ENCODE results near the gene SLCO2A1.

The SLCO2A1 gene

GRCh38 chr3:134034005-134034785 lies 4.5 kb upstream of the SLCO2A1 start:
- DNase-seq (ENCODE audit: low spot score) = no peak

DNA sequence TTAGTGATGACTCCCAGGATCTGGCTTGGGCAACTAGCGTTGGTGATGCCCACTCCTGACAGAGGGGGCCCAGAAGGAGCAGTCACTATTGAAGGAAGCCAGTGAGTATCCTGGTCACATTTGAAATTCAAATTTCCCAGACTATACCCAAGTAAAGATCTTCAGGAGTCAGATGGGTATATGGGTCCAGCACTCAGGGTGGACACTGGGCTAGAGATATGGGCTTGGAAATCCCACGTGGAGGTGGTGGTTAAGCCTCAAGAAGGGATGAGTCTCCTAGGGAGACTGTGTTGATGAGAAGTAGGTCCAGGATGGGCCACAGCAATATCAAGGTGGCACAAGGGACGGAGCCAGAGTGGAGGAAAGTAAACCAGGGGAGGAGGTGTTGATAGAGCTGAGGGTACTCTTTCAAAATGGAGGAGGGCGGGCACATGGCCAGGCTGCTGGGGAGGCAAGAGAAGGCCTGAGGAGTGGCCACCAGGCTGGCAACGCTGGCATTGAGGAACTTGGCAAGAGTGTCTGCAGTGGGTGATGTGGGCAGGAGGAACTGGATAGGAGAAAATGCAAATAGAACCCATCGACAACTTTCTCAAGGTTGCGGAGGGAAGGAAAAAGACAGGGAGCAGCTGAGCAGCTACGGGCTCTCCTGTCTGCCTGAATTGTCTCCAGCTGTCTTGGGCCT lies 3.7 kb upstream of the SLCO2A1 start:
- DNase-seq (ENCODE audit: low spot score) = no peak

- DNase-seq (ENCODE audit: low spot score) = no peak
Observed at GRCh38 chr3:134031348-134031915, 1.7 kb upstream of the SLCO2A1 start.

GRCh38 chr3:134030379-134031347 lies 938 bp upstream of the SLCO2A1 start:
- no peak for DNase-seq (ENCODE audit: low spot score)

- DNase-seq (ENCODE audit: low spot score) = no peak
Observed at GRCh38 chr3:134029256-134029733, 430 bp downstream of the SLCO2A1 start.

GRCh38 chr3:134028486-134029255 lies 1.1 kb downstream of the SLCO2A1 start:
- DNase-seq (ENCODE audit: low spot score) = no peak

DNA sequence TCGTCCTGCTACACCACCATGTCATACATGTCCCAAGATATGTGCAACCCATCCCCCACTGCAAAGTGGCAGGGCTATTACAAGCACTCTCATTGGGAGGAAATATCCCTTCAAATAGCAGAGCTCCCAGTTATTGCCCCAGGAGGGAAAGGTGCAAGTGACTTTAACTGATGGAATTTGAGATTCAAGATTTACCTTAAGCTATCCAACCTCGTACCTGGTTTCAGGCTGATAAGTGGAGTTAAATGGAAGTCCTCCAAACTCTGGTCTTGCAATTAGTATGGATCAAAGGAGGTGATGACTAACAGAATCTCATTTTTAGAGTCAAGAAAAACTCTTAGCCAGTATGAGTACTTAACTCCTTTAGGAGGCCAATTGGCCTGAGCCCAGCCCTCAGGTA lies 2.1 kb downstream of the SLCO2A1 start:
- no peak for DNase-seq (ENCODE audit: low spot score)

GRCh38 chr3:134020135-134020680 lies 9.5 kb downstream of the SLCO2A1 start:
- no peak for DNase-seq (ENCODE audit: low spot score)

GRCh38 chr3:134018850-134019249 lies 10.9 kb downstream of the SLCO2A1 start:
- DNase-seq (ENCODE audit: low spot score) = no peak

DNA sequence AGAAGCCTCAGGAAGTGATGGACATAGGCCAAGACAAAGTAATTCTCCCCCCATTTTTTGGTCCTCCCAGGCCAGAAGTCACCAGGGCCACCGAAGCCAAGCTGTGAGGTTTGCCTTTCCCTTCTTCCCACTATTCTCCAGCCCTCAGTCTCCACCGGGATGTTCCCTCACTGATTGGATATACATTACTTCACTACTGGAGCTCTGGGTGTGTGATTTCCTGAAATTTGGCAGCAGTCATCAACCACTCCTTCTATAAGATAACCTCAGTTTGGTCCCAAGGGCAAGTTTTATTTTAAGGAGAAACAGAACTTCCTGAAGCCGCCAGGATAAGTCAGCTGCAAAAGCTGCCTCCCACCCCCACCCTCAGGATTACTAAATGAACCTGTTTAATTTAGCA lies 11.3 kb downstream of the SLCO2A1 start:
- DNase-seq (ENCODE audit: low spot score) = no peak

DNA sequence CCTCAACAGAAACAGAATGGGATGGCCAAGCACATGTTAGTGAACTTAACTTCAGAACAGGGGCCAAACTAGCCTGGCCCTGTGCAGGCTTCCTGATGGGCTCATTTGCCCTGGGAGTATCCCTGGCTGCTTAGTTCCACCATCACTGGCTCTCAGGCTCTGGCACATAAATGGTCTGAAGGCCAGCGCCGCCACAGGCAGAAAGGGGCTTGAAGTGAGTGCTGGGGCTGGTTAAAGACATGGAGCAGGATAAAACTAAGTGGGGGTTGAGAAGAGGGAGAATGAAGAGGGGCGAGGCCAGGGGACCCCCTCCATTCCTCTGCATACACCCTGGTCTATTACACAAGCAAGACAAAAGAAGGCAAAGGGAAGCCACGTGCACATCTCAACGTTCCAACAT lies 12.2 kb downstream of the SLCO2A1 start:
- DNase-seq (ENCODE audit: low spot score) = no peak

DNA sequence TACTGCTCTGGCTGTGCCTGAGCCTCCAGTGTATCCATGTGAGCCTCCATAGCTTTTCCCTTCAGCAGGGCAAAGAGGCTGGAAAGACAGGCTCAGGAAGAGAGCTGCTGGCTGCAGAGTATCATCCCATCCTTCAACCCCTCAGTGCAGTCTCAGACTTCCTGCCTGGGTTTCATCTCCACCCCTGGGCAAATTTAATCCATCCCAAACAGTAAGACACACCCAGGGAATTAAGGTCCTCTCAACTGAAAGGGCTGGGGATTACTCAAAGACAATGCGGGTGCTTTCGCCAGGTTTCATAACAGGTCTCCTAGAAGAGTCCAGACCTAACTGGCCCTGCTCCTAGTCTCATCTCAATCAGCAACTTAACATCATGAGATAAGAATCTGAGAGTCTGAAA lies 15.5 kb downstream of the SLCO2A1 start:
- DNase-seq (ENCODE audit: low spot score) = no peak

GRCh38 chr3:134013280-134013679 lies 16.4 kb downstream of the SLCO2A1 start:
- no peak for DNase-seq (ENCODE audit: low spot score)

GRCh38 chr3:134009345-134010000 lies 20.3 kb downstream of the SLCO2A1 start:
- no peak for DNase-seq (ENCODE audit: low spot score)

DNA sequence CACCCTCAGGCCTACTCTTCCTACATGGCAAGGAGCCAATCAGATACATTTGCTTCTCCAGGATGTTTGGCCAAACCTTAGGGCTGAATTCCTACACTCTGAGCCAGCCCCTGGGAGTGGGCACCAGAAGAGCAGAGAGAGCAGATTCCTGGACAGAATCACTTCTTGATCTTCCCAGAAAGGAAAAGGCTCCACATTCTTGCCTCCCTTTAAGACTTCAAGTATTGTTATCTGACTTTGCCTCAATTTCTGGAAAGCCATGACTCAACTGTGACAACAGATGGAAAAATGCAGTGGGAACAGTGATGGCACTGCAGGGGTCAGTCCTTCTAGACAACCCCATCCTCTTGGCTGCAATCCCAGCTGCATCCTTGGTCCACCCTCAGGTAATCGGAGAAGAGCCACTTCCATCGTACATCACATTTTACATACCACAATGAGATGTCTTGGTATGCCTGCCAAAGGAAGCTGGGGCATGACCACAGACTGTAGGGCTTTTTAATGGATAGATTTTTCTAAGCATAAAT lies 21.0 kb downstream of the SLCO2A1 start:
- DNase-seq (ENCODE audit: low spot score) = no peak

DNA sequence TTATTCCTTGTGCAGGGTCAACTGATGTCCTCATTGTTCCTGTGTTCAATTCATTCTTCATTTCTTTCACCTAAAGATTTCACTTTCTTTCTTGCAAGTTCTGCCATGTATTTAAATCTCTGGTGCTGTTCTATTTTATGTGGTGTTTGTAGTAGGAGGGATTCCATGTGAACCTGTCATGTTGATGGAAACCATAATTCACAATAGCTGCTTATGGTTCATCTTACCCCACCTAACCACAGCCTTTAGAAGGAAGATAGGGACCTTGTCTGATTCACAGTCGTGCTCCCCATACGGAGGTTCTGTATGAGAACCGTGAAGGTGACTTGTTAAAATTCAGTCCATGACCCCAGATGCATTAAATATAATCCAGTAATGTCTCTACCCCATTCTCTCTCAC lies 21.9 kb downstream of the SLCO2A1 start:
- DNase-seq (ENCODE audit: low spot score) = no peak

GRCh38 chr3:134004841-134005240 lies 24.9 kb downstream of the SLCO2A1 start:
- DNase-seq (ENCODE audit: low spot score) = no peak

DNA sequence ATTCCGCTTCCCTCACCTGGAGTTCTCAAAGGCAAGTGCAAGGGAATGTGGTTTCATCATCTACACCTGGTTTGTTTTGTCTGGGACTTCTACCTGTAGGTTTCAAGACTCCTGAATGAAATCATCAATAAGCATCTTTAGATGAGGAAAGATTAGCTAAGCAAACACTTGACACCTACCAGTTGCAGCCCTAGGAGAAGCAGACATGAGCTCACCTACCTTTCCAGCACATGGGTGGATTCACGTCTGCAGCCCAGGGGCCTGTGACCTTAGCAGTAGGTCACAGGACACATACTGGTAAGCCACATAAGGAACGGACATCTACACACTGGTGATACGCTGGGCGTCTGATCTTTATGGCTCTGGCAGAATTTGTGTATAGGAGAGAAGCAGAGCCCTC lies 26.7 kb downstream of the SLCO2A1 start:
- DNase-seq (ENCODE audit: low spot score) = no peak

- DNase-seq (ENCODE audit: low spot score) = no peak
Observed at GRCh38 chr3:134002306-134002705, 27.4 kb downstream of the SLCO2A1 start.

DNA sequence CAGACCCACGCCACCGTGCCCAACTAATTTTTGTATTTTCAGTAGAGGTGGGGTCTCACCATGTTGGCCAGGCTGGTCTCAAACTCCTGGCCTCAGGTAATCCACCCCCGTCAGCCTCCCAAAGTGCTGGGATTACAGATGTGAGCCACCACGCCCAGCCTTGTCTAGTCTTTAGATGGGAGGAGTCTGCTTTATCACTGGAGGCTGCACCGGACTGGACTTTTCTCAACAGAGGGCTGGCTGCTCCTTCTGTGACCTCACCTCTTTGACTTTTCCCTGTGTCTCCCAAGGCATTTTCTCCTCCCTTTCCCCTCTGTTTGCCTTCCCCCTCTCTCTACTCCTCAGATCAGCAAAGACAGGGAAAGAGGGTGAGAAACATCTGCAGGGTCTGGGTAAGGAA lies 28.5 kb downstream of the SLCO2A1 start:
- DNase-seq (ENCODE audit: low spot score) = no peak

Data from CD4-positive, alpha-beta T cell treated with Interleukin-15 for 4 hours (primary cell).